Activated CD8-positive, alpha-beta memory T cell treated with anti-CD3 and anti-CD28 coated beads for 4 hours (primary cell): ENCODE results near the gene TTBK1.

Experiments
- DNase-seq, 2 donors: peaks; one replicate each; pipeline ENCODE4 v3.0.0-alpha.2; 2020; ENCODE audit warnings: low read depth in 2 of 2

TTBK1 gene

DNA sequence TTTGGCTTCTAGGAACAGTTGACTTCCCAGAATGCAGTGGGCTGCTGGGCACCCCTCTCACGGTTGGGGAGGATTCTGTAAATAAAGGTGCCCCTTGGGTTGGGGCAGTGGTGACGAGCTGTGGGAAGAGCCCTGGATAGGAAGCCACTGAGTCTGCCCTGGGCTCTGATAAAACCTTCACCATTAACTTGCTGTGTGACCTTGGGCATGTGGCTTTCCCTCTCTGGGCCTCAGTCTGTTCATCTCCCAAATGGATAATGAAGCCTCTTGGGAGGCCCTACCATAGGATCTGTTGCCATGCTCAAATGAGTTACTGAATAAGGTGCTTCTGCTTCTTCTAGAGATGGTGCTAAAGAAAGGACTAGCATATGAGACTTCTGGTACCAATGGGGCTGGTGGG, 61.6 kb downstream of the TTBK1 start:
- no peak for DNase-seq

GRCh38 chr6:43306086-43306485, 62.8 kb downstream of the TTBK1 start:
- DNase-seq = no peak

DNA sequence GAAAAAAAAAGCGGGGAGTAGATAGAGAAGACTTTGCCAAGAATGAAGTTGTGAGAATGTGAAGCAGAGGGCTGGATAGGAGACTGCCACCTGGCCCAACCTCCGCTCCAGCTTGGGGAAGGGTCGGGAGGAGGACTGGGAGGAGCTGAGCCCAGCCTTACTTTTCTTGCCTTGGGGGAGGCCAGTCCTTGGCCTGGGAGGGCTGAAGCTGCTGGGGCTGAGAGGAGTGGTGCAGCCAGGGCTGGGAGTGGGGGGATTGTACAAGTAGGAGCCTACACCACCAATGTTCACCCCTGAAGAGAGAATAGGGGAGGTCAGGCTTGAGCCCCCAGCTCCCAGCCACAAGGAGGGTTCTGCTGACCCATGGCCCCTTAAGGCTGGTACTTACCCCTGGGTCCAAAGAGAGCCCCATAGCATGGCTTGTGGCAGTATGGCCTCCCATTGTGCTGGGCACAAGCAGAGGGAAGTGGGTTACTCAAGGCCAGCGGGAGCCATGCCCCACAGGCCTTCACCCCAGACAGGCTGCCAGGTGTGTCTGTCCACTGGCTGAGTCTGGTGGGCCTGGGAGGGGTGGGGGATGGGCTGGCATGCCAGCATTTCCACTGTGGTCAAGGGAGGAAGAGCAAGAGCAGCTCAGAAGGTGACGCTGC, 64.3 kb downstream of the TTBK1 start:
- DNase-seq = no peak

DNA sequence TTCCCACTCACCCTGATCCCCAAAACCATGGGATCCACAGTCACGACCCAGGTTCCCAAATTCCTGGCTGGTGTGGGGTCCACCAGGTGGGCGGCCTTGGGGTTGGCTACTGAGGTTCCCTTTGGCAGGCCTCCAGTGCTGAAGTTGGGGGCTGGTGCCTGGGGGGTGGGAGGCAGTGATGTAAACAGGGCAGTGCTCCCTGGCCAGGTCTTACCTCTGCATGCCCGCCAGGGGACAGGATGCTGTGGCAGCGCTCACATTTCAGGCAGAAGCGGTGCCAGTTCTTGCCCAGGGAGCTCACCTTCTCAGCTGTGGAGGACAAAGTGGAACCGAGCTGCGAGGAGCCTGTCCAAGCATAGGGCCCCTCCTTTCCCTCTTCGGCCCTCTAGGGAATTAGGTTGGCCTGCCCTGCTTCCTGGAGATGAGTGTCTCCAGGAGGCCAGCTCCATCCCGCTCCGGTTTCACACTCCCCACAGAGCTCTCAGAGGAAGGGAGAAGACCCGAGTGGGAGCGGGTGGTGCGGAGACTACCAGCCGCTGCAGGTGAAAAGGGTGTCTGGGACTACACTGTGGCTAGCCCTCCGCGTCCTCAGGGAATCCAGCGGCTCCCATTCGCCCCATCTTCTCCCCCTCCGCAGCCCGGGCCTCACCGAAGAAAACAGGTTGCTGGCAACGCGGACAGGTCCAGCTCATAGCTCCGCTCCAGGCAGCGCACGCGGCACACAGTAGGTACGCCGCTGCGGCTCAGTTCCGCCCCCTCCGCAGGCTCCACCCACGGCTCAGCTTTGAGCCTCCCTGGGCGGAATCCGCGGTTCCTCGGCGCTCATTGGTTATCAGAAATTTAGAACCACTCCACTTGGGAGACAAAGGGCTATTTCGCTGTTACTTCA, 65.1 kb downstream of the TTBK1 start, which contains the start of gene CRIP3:
Gene CRIP3 (minus strand): TSS at position 726 of the 889 bp plus-strand sequence. CDS start 34 bp downstream, at position 692.
- DNase-seq = peak in 1 of 2 donors; percentile 13

DNA sequence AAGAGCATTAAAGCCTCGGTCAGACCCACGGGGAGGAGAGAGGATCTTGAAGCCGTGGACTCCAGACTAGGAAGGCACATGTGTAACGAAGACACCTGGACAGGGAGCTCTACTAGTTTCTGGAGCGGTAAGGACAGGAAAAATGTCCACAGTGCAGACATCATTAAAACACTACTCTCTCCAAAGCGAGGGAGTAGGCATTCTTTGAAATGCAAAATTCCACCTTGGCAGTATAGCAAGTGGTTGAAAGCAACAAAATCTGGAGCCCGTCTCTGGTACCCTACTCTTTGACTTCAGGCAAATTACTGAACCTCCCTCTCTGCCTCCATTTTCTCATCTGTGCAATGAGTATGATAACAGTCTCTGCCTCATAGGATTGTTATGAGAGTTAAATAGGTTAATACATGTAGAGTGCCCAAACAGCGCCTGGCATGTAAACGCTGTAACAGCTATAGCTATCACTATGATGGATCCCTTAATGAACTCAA, 65.8 kb downstream of the TTBK1 start:
- no peak for DNase-seq

DNA sequence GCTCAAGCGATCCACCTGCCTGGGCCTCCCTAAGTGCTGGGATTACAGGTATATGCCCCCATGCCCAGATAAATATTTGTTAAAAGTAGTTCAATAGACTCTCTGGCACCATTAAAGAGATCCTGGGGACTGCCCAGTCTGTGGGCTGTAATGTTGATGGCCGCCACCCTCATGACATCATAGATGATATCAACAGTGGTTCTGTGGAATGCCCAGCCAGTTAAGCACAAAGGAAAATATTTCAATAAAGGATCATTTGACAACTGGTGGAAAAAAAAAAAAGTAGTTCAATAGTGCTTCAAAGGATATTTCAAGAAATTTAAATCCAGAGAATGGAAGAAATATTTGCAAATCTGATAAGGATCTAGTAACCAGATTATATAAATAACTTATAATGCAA, 66.9 kb downstream of the TTBK1 start:
- DNase-seq = no peak

GRCh38 chr6:43310624-43311023, 67.3 kb downstream of the TTBK1 start:
- DNase-seq = no peak

GRCh38 chr6:43311666-43312065, 68.4 kb downstream of the TTBK1 start:
- no peak for DNase-seq

DNA sequence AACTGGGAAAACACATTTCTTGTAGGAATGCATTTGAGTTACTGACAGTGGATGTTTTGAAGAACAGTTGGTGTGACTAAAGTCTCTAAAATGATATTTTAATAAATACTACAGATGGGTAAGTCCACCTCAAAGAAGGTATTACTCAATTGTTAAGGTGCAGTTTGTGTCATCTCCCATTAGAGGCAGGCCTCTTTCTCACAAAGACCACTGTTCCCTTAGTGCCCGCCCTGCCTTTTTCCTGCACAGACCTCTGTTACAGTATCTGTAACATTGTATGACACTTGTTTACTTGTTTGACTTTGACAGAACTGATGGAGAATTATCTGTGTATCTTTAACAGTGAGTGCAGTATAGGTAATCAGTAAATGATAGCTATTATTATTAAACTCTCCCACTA, 70.5 kb downstream of the TTBK1 start:
- DNase-seq = no peak

DNA sequence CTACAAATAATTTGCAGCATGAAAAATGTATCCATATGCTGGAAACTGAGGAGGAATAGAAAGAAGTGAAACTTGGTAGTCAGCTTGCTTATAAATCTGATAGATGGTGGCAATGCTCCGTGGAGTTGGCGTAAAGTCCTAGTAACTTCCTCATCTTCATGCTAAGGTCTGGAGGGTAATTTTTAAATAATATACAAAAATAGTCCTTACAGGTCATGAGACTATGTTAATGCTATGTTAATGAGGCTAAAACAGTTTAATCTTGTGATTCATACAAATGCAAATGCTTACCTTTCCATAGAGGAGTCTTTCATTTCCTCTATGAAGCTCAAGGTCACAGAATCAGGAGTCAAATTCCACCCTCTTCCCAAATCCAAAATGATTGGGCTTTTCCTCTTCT, 74.7 kb downstream of the TTBK1 start:
- DNase-seq = no peak

DNA sequence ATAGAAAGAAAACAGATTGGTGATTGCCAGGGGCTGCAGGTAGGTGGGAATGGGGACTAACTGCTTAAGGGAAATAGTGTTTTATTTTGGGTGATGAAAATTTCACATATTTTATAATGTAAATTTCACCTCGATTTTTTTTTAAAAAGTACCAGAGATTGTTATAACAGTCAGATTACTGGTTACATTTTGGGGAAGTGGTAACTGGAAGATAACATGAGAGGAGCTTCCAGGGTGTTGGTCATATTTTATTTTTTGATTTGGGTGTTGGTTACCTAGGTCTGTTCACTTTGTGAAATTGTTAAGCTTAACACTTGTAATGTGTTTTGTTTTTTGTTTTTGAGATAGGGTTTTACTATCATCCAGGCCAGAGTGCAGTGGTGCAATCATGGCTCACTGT, 82.6 kb downstream of the TTBK1 start:
- DNase-seq = no peak

DNA sequence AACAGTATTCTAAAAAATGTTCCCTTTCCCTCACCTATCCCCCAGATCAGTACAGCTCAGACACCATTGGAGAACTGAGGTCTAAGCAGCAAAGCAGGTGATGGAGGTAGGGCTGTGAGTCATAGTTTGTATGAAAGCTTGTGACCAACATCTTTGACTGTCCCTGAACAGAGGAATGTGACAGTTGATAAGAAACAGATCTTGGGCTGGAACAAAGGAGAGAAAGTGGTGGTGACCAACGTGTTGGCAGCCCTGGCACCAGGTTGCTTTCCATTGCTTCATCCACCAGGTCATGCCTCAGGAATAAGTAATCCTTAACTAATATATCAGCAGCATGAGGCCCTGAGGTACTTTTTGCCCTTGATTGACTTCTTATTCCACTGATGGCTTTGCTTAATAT, 85.2 kb downstream of the TTBK1 start:
- no peak for DNase-seq

GRCh38 chr6:43331470-43331869, 88.2 kb downstream of the TTBK1 start:
- no peak for DNase-seq

DNA sequence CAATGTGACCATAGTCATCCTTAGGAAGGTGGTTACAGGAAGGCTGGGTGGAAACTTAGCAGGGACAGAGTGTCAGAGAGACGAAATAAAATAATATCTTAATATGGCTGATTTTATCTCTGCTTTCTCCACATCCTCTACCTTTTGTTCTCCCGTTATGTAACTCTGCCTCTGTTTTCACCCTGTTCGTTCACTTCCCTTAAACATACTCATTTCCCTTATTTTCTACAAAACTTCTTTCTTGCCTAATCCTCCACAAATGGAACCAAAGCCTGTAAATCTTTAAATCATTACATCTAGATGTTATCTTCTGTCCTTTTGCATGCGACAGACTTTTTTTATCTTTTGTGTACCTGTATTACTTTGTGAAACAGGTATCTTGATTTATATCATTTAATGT, 88.6 kb downstream of the TTBK1 start:
- no peak for DNase-seq

GRCh38 chr6:43334466-43335095, 91.3 kb downstream of the TTBK1 start:
- DNase-seq = no peak

DNA sequence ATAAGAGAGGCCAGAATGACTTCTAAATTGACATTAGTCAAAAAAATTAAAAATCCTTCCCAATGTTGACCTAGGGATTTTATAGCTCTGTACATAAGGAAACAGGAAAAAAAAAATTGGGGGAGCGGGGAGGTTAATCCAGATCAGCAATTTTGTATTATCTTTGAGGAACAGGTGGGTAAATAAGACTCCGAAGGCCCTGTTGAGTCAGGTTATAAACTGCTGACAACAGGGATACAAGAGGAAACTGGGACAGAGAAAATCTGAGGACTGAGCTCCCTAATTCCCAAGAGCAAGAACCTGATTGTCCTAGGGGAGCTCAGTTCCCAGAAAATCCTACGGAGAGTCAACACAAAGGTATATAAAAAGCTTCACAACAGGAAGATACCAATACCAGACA, 92.2 kb downstream of the TTBK1 start:
- DNase-seq = no peak

DNA sequence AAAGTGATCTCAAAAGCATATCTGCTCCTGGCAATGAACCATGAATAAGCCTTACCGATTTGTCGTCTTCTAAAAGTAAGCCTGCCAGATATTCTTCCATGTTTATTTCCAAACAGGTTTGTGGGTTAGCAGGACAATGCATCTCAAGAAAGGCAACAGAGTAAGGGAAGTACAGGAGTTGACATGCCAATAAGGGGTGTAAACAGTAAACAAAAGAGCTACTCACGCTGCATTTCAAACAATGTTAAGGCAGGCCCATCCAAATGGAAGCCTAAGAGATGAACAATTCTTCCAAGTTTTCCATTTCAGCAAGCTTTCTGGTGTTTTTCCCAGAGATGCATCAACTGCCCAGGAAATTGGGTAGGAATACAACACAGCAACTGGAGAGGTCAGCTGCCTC, 93.1 kb downstream of the TTBK1 start:
- no peak for DNase-seq
